Endothelial cell of umbilical vein (primary cell): ENCODE measurements around the gene NHS.

Experiments used
- EZH2 ChIP-seq: IDR thresholded peaks from 2 replicates; pipeline ENCODE4 v1.6.1; 2012; ENCODE audit warnings: borderline replicate concordance, low read depth, mild to moderate bottlenecking, moderate library complexity, low read length, inconsistent platforms; ENCODE audit not compliant: severe bottlenecking
- JUN ChIP-seq: IDR thresholded peaks from 2 replicates; pipeline ENCODE4 v1.6.1; 2011; ENCODE audit warnings: borderline replicate concordance, low read depth; ENCODE audit not compliant: insufficient read length, insufficient read depth
- POLR2A ChIP-seq: IDR thresholded peaks from 2 replicates; pipeline ENCODE4 v1.6.1; 2012; ENCODE audit warnings: low read depth, mild to moderate bottlenecking, control low read depth, low read length
- POLR2AphosphoS5 ChIP-seq: IDR thresholded peaks from 2 replicates; pipeline ENCODE4 v1.6.1; 2012; ENCODE audit warnings: low read depth, mild to moderate bottlenecking, control low read depth, low read length, moderate library complexity; ENCODE audit not compliant: insufficient read depth
- TF ChIP-seq, protein P1 (sequence below), 2 donors: IDR thresholded peaks; 1 replicate in 1 of 2; 2 replicates in 1 of 2; pipeline ENCODE4 v1.5.1; 2011; ENCODE audit warnings: low read length in 2 of 2, mild to moderate bottlenecking in 2 of 2, moderate library complexity in 2 of 2, control low read depth in 1 of 2, inconsistent platforms in 1 of 2, low read depth in 1 of 2; ENCODE audit not compliant: insufficient read depth in 1 of 2; ENCODE audit errors: extremely low read depth in 1 of 2
- TF ChIP-seq, protein P2 (sequence below): IDR thresholded peaks from 2 replicates; pipeline ENCODE4 v1.6.1; 2011; ENCODE audit not compliant: insufficient read depth, insufficient read length

DNA sequence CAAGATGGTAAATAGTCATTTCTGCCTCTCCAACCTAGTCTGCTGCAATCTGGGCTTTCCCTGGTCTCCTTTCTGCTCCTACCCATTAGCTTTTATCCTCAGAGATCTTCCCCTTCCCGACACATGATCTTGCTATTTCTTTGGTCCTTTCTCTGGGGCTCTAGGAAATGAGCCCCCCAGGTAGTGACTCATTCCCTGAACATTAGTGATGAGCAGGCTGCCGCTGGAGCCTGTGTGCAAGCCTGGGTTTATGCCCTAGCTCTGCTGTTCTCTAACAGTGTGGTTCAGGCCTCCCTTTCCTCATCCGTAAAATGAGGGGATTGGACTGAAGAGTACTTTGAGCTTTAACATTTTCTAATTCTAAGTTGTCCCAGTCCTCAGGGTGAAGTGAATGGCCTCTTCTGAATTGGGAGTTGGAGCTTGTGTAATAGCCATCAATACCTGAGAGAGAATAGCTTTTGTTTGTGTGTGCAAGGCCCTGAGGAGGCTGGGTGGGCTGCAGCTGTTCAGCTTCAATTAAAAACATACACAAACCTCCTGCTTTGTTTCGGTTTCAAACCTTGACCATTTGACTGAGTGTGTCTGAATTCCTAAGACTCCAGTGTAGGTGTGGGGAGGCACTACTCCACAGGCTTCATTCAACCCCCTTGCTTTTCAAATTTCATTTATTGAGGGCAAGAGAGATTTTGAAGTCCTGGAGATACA, 246.7 kb downstream of the NHS start:
- TF ChIP-seq, protein P1, sequence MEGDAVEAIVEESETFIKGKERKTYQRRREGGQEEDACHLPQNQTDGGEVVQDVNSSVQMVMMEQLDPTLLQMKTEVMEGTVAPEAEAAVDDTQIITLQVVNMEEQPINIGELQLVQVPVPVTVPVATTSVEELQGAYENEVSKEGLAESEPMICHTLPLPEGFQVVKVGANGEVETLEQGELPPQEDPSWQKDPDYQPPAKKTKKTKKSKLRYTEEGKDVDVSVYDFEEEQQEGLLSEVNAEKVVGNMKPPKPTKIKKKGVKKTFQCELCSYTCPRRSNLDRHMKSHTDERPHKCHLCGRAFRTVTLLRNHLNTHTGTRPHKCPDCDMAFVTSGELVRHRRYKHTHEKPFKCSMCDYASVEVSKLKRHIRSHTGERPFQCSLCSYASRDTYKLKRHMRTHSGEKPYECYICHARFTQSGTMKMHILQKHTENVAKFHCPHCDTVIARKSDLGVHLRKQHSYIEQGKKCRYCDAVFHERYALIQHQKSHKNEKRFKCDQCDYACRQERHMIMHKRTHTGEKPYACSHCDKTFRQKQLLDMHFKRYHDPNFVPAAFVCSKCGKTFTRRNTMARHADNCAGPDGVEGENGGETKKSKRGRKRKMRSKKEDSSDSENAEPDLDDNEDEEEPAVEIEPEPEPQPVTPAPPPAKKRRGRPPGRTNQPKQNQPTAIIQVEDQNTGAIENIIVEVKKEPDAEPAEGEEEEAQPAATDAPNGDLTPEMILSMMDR (IDR thresholded peaks at IDR 0.05; ENCODE audit: extremely low read depth in 1 of 2, insufficient read depth in 1 of 2, low read depth in 1 of 2, low read length in 2 of 2), result no peak
- TF ChIP-seq JUN (no peak), POLR2A (no peak), POLR2AphosphoS5 (no peak), EZH2 (no peak)
- TF ChIP-seq, protein P2, sequence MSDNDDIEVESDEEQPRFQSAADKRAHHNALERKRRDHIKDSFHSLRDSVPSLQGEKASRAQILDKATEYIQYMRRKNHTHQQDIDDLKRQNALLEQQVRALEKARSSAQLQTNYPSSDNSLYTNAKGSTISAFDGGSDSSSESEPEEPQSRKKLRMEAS, result no peak
